ENCODE measurements around the gene NQO2. TPM values are rescaled to one million over a fixed set of nuclear protein-coding genes. Genes with fewer than 3 reads are reported as not detected.

The NQO2 gene
- total RNA-seq, 1 donor from 2014 or later: 8.0 TPM

Small RNAs within 50 kb of the gene (small RNA-seq; reads per million reads assigned to genes)
- gene AL133351.4: not detected

Other genes starting within 250 kb of the NQO2 start
- gene MYLK4, start 249.0 kb upstream of the NQO2 start, total RNA-seq: 0.47 TPM
- 48.7 TPM for gene WRNIP1, start 234.5 kb upstream of the NQO2 start, total RNA-seq
- gene SERPINB1, start 158.0 kb upstream of the NQO2 start, total RNA-seq: 2.3 TPM
- 1.6 TPM for gene SERPINB9, start 96.6 kb upstream of the NQO2 start, total RNA-seq
- gene SERPINB6, start 28.3 kb upstream of the NQO2 start, total RNA-seq: 12.3 TPM
- gene RIPK1, start 68.6 kb downstream of the NQO2 start, total RNA-seq: 5.3 TPM
- 18.9 TPM for gene BPHL, start 118.8 kb downstream of the NQO2 start, total RNA-seq
- gene TUBB2A, start 157.7 kb downstream of the NQO2 start, total RNA-seq: 1,207 TPM
- gene TUBB2B, start 227.8 kb downstream of the NQO2 start, total RNA-seq: 4,324 TPM

Data from occipital lobe (tissue), 2 donors.